Measurements from ENCODE around the gene CALB2.

DNA sequence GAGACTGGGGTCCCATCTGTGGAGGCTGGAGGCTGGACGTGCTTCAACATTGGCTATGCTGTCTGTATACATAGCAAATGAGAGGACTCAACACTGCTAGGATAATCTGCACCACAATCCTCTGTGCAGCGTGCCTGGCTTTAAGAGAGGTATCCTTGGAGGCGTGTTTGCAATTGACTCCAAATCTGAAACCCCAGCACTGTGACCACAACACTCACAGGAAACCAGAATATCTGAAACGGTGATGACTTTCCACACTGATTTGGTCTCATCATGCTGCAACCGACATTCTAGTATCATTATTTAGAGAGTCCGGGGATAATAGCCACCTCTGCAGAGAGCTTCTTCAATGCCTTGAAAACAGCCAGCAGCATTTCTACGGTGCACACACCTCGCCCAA, 48.2 kb downstream of the CALB2 start:
- TF ChIP-seq, protein P1, sequence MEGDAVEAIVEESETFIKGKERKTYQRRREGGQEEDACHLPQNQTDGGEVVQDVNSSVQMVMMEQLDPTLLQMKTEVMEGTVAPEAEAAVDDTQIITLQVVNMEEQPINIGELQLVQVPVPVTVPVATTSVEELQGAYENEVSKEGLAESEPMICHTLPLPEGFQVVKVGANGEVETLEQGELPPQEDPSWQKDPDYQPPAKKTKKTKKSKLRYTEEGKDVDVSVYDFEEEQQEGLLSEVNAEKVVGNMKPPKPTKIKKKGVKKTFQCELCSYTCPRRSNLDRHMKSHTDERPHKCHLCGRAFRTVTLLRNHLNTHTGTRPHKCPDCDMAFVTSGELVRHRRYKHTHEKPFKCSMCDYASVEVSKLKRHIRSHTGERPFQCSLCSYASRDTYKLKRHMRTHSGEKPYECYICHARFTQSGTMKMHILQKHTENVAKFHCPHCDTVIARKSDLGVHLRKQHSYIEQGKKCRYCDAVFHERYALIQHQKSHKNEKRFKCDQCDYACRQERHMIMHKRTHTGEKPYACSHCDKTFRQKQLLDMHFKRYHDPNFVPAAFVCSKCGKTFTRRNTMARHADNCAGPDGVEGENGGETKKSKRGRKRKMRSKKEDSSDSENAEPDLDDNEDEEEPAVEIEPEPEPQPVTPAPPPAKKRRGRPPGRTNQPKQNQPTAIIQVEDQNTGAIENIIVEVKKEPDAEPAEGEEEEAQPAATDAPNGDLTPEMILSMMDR (IDR thresholded peaks at IDR 0.05), result no peak
- TF ChIP-seq POLR2A (IDR thresholded peaks at IDR 0.05), result no peak

All from uterus (tissue), 2 donors.